Measurements from ENCODE around the gene NPHS1.

Gene NPHS1

GRCh38 chr19:35779033-35779432 lies 73.3 kb downstream of the NPHS1 start:
- no peak for TF ChIP-seq CTCF (IDR thresholded peaks at IDR 0.05; ENCODE audit: insufficient read depth, missing control alignments)
- DNase-seq (ENCODE audit: insufficient read length, low spot score) (no peak), FAIRE-seq (no peak)

- FAIRE-seq (no peak), DNase-seq (ENCODE audit: insufficient read length, low spot score) (no peak)
- TF ChIP-seq CTCF (IDR thresholded peaks at IDR 0.05; ENCODE audit: insufficient read depth, missing control alignments), result no peak
These were observed 74.3 kb downstream of the NPHS1 start for GRCh38 chr19:35777961-35778360.

- no peak for TF ChIP-seq CTCF (IDR thresholded peaks at IDR 0.05; ENCODE audit: insufficient read depth, missing control alignments)
- FAIRE-seq (no peak), DNase-seq (ENCODE audit: insufficient read length, low spot score) (no peak)
These were observed 75.0 kb downstream of the NPHS1 start for GRCh38 chr19:35777086-35777841.

GRCh38 chr19:35776102-35776788 lies 76.1 kb downstream of the NPHS1 start:
- TF ChIP-seq CTCF (IDR thresholded peaks at IDR 0.05; ENCODE audit: insufficient read depth, missing control alignments), result no peak
- FAIRE-seq (no peak), DNase-seq (ENCODE audit: insufficient read length, low spot score) (no peak)

All from D721Med (cell line).